ENCODE results near the gene ANKRD11.
"Not testable (repeated sequence)": the region's sequence is repeated elsewhere in the genome, so short reads cannot be mapped to it uniquely, and the experiment has no call there.

The ANKRD11 gene

DNA sequence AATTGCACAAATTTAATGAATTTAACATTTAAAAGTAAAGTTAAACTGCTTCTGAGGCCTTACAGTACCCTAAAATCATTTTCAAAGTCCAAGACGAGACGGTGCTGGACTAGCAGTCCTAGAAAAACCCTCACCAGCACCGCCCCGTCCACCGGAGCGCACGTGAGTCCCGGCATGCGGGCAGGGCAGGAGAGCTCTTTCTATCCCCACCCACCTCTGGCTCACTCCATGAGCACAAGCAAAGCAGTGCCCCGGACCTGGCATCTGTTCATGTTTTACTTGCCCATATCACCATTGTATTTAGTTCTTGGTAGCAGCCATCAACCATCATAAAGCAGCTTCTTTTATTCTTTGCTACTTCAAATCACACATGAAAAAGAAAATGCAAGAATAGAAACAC, 41.7 kb downstream of the ANKRD11 start:
- DNase-seq: no peak

DNA sequence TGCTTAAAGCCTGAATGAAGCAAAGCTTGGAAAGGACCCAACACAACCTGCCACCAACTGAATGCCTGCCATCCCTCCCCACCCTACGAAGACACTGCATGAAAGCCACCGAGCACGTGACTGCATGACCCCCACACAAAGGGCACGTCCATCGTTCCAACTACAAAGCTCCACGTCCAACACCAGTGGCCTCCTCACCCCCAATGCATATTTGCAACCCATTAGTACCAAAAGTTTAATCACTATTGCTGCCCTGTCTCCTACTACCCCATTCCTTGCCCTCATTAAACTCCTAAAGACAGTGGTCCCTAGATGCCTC, 43.4 kb downstream of the ANKRD11 start:
- DNase-seq: no peak

DNA sequence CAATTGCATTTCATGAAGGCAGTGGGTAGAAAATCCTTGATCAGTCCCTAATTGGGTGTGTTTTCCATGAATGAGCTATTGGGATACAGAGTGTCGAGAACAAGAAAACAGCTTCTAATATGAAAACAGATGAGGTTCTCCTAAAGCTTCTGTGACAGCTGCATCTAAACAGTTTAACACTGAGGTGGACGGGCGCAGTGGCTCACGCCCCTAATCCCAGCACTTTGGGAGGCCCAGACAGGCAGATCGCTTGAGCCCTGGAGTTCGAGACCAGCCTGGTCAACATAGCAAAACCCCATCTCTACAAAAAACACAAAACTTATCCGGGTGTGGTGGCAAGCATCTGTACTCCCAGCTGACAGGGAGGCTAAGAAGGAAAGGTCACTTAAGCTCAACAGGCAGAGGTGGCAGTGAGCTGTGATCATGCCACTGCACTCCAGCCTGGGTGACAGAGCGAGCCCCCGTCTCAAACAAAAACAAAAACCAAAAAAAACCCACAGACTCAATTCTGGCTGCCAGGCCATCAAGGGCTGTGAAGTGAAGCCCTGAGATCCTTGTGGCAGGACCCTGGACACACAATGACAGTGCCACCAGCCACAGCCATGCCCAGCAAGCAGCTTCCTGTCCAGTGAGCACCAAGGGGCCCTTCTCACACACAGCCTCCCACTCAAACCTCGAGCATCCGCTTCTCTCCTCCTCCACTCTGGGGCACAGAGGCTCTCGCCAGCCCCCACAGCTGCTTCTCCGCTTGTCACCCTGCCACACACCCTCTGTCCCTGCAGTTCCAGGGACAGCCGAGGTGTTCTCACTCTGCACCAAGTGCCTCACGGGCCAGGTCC, 44.0 kb downstream of the ANKRD11 start:
- DNase-seq: no peak

DNA sequence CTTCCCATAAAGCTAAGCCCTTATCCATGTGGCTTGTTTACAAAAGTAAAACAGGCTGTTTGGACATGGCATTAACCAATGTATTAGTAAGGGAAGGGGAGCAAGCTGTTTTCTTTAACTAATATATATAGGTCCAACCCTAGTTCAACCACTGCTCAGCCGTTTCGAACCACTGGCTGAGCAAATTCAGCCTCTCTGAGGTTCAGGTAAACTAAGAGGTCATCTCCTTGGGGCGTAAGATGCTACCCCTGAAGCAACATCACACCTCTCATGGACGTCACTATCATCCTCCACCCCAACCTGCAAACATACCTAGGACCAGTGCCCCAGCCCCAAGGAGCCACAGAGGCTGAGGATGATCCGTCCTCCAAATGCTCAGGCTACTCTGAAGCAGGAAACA, 45.2 kb downstream of the ANKRD11 start:
- DNase-seq: no peak

DNA sequence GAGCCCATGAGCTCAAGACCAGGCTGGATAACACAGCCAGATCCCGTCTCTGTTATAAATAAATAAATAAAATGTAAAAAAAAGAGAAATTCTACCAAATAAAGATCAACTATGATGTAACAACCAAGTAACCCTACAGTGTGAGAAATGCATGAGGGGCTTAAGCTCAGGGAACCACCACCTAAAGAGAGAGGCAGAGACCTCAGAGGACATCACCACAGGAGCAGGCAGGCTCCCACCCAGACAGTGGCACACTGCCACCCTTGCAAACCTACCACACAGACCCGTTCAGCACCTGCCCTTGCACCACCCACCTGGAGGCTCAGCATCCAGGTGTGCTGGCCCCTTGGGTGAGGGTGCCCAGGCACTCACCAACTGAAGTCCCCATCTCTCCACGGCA, 45.6 kb downstream of the ANKRD11 start:
- DNase-seq: no peak

DNA sequence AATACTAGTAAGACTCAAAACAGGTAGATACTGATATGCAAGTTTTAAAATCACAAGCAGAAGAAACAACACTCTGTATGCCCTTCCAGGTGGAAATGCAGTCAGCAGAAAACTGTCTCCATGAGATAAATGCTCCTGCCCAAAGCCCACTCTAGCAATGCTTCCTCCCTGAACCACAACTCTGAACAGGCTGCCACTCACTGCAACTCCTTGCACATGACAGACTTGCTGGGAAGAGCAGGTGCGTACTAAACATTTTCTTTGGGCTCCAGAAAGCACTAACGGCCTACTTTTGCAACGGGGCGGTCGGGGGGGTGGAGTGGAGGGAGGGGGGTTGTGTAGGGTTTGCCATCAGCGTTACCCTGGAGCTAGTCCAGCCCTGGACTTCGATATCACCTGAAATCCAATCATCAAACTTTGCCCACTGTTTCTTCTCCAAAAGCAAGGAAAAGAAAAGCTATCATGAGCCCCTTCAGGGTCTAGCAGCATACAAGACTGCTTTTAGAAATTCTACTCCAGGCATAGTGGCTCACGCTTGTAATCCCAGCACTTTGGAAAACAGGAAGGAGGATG, 46.1 kb downstream of the ANKRD11 start:
- no peak for DNase-seq

DNA sequence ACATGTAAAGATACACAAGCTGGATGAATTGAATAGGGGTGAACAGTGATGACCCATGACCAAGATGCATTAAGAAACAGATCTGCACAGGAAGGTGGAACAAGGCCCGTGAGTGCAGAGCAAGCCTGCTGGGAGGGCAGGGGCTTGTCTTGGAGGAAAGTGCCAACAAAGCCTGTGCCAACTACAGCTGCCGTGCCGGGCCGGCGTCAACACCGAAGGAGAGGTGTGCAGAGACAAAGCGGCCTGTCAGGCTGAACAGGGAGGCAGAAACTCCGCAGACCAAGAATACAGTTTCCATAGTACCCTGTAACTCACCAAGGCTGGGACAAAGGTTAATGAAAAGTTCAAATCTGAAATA, 46.7 kb downstream of the ANKRD11 start:
- DNase-seq: no peak

DNA sequence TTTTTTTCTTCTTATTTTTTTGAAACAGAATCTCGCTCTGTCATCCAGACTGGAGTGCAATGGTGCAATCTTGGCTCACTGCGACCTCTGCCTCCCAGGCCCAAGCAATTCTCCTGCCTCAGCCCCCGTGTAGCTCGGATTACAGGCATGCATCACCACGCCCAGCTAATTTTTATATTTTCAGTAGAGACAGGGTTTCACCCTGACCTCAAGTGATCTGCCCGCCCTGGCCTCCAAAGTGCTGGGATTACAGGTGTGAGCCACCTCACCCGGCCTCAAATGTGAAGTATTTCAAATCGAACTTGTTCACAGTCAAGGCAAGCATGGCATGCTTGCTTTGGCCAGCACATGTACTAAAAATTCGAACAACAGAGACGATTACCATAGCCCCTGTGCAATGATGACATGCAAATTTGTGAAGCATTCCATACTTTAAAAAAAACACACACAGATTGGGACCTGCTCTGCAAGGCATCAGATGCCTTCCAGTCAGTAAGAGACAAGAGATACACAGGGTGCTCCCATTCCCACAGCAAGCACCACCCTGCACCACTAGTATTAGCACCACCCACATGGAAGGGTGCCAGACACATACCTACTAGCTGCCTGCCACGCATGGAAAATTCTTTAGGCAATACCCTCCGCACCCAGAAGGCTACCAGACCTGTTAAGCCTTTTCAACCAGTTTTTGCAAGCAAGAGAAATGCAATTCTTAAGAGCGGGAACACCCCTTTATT, 47.2 kb downstream of the ANKRD11 start:
- DNase-seq: no peak

DNA sequence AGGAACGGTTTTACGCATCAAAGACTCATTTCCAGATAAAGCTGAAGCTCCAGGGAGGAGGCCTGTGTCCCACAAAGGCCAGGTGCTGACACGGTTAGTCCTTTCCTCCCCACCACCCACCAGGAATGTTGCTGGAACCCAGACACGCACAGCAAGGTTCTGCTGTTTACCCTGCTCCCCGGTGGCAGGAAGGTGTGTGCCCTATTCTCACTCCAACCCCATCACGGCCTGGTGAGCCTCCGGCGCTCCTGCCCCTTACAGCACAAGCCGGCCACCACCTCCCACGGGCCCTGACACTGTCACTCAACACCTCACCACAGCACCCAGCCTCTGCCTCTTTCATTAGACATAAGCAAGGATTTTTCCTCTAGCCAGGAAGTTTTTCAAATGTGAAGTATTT, 47.8 kb downstream of the ANKRD11 start:
- DNase-seq: no peak

DNA sequence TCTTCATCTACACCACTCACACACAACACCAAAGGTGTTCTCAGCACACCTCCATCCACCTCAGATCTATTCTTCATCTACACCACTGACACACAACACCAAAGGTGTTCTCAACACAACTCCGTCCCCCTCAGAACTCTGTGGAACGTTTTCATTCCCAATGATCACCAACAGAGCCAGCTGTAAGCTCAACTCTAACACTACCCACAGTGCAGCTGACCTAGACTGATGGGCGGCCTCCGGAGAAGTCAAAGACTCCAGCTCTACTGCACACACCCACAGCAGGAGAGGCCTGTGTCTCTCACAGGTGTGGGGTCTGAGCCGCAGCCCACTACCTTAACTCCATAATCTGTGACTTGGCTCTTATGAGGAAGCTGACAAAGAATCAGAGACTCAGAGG, 50.7 kb downstream of the ANKRD11 start:
- DNase-seq: no peak

DNA sequence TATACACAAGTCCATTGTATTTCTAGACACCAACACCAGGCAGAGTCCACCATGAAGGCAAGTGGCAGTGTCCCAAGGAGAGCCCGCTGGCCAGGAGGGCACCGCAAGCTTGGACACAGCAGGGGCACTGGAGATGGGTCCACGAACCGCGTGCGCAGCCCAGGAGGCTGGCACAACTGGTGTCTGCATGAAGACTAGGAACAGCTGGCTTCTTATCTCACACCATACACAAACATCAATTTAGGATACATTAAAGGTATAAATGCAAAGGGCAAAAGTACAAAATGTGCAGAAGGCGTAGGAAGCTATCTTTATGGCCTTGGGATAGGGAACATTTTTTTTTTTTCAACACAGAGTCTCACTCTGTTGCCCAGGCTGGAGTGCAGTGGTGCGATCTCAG, 52.4 kb downstream of the ANKRD11 start:
- no peak for DNase-seq

DNA sequence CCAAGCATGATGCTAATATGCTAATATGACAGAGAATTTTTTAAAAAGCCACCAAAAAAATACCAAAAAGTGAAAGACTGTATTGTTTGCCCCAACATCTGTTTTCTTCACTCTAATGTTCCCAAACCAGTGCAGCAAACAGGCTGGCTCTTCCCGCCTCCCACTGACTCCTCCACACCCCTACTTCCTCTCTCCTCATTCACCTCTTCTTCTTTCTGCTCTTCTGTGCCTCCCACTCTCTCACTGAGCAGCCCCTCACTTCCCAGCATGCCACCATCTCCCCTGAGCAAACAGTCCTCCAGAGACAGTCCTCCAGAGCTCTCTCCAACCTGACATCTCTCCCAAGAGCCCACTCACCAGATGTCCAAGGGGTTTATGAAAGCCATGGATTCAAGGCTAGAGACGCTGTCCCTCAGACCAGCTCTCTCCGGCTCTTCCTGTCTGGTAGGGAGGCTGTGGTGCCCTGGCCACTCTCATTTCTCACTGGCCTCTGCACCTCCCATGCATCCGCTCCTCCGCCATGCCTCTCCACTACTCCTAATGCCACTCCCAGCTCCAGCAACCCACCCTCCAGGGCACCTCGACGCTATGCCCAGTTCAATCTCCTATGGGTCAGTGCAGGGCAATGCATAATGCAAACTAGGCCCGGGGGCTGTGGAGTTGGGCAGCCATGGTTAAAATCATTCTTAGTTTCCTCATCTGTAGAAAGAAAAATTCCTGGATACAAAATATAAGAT, 52.9 kb downstream of the ANKRD11 start:
- no peak for DNase-seq

DNA sequence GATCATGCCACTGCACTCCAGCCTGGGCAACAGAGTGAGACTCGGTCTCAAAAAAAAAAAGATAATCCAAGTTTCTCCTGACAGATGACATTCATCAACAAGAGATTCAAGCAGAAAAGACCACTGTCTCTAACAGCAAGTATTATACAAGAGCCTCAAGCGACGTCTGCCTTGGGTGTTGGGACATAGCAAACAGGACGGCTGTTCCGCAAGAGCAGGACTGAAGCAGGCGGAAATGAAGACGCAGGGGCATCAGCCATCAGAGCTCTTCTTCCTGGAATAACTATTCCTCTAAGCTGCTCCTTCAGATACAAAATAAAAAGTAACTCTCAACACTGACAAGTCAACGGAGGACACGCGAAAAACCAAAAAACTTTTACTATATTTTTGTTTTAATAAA, 54.0 kb downstream of the ANKRD11 start:
- DNase-seq: no peak

DNA sequence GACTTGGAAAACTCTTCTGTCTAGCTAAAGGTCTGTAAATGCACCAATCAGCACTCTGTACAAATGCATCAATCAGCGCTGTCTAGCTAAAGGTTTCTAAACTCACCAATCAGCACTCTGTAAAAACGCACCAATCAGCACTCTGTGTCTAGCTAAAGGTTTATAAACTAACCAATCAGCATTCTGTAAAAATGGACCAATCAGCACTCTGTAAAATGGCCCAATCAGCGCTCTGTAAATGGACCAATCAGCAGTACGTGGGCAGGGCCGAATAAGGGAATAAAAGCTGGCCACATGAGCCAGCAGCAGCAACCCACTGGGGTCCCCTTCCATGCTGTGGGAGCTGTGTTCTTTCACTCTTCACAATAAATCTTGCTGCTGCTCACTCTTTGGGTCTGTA, 55.3 kb downstream of the ANKRD11 start:
- not testable (repeated sequence) for DNase-seq

DNA sequence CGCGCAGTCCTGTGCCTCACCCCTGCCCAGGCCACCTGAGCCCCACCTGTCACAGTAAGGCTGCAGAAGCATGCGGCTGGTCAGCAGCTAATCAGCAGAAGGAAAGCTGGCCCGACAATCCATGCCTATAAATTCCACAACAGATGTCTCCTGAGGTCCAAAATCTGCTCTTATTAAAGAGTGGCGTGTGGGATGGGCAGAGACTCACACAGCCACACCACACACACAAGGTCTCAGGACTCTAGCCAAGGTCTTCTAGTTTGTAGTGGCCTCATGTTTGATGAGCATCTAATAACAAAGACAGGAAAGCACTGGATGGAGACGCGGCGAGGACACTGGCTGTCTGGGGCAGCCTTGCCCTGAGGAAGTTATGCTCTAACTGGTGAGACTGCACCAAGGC, 55.9 kb downstream of the ANKRD11 start:
- DNase-seq: no peak

DNA sequence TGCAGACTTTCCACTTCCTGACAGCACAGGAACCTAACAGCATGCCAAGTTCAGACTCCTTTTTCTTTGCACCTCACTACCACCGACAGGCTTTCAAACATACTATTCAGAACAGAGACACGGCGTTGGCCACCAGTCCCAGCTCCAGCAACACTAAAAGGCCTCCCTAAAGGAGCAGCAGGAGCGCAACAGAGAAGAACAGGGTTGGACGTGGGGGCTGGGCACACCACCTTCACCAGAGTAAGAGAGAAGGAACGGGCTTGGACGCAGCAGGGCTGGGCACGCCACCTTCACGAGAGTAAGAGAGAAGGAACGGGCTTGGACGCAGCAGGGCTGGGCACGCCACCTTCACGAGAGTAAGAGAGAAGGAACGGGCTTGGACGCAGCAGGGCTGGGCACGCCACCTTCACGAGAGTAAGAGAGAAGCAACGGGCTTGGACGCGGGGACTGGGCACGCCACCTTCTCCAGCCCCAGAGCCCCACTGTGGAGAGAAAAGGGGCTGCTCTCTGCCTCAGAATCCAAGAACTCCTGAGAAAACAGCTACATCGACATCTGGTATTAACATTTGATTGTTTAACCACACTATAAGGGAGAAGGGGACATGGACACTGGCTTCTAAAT, 56.9 kb downstream of the ANKRD11 start:
- DNase-seq: not testable (repeated sequence)

DNA sequence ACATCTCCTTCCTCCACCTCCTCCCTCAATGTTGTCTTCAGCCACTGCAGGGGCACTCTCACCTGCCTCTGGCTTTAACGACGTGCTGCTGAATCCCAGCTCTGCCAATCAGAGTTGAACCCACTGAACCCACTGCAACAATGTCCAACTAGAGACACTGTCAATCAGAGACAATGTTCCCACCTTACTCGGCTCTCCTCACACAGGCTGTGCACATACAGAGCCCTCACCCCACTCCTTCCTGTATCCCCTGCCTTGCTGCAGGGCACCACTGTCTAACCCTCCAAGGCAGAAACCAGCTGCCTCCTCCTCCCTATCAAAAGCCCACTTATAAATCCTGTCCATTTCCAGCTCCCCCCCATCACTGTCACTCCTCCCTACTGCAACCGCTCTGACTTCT, 58.7 kb downstream of the ANKRD11 start:
- DNase-seq: no peak

DNA sequence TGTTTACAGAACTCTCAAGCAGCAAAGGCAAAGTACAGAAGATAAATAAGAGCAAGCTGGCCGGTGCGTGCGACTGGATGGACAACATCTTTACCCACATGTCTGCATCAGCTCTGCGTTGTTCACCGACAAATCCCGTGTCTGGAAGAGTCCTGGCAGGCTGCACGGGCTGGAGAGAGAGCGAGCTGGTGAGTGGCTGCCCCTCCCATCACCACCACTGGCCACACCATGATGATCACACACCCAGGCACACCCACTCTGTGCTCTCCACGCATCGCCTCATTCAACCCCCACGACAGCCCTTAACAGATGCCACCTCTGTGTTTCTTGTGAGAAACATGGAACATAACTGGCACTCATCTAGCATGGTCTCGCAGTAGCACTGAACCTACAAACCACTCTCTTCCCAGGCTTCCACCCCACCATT, 59.2 kb downstream of the ANKRD11 start:
- no peak for DNase-seq

DNA sequence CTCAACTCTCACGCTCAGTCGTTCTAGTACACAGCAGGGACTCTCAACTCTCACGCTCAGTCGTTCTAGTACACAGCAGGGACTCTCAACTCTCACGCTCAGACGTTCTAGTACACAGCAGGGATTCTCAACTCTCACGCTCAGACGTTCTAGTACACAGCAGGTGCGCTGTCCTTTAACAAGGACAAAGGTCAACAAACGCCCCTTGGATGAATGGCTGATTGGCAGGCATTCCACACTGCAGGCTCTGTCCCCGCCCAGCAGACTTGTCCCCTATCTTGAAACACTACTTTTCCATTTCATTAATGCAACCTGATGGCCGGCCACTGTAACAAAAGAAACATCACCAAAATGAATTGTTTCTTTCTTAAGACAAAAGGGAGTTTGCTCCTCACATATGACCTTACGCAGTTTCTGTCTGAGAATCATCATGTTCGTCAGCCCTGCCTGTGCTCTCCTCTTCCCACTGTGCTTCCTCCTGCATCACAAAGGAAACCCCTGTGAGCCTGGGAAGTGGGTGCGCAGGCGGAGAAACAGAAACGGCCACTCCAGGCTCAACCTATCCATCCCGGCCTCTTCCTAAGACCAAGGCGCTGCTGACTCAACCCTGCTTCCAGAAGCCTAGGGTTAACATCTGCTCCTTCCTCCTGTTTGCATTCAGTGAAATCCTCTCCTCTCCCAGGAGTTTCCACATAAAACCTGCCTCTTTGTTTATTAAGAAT, 59.8 kb downstream of the ANKRD11 start:
- no peak for DNase-seq

DNA sequence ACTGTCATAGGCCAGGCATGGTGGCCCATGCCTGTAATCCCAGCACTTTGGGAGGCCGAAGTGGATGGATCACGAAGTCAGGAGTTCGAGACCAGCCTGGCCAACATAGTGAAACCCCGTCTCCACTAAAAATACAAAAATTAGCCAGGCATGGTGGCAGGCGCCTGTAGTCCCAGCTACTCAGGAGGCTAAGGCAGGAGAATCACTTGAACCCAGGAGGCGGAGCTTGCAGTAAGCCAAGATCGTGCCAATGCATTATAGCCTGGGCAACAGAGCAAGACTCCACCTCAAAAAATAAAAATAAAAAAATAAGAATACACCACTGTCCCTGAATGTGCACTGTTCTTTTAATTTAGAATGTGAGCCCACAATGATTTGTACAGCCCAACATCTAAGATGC, 61.8 kb downstream of the ANKRD11 start:
- DNase-seq: not testable (repeated sequence)

DNA sequence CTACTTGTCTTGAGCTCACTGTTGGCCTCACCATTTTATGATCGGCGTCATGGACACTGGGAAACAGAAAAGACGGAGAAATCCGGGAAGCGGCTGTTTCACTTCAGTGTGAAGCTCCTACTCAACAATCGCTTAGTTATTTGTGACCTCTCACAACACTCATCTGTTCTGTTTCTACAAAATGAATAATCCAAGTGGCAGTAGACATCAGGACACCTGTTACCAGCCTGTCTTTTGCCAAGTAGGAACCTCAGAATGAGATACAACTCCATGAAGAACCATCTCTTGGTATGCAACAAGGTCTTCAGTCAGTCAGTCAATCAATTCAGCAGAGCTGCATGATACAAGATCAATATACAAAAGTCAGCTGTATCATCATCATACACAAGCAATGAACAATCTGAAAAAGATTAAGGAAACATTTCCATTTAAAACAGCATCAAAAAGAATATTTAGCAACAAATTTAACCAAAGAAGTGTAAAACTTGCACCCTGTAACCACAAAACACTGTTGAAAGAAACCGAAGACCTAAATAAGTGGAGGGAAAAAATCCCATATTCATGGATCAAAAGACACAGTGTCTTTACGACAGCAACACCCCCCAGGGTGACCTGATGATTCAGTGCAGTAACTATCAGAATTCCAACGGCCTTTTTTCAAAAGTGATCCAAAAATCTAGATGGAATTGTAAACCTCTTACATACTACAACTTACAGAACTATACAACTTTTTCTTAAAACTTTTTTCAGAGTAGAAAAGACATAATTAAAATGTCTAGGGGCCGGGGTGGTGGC, 63.4 kb downstream of the ANKRD11 start:
- no peak for DNase-seq

DNA sequence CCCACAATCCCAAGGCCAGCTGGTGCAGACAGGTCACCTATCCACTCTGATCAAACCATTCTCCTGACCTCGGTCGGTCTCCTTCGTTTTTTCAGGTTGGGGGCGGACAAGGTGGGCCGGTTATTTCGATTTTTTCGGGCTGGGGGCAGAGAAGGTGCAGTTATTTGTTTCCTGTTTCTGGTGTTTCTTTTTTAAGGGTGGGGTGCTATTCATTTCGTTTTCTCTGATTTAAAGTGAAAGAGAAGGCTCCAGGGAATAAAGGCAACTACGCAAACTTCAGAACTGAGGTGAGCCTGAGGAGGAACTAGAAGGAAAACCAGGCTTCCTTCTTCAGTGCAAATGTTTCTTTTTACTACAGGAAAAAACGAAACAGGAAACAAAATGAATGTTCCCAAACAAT, 64.8 kb downstream of the ANKRD11 start:
- no peak for DNase-seq
